D721Med (cell line): ENCODE data around the gene AGFG1.

Experiments used
- DNase-seq: peaks from one replicate; pipeline ENCODE4 v3.0.0; 2011; ENCODE audit warnings: low spot score; ENCODE audit not compliant: insufficient read length
- FAIRE-seq: peaks from 2 replicates; lab custom pipeline; 2011; peaks lifted over from hg19 to GRCh38; lab: Jason Lieb, UNC
- TF ChIP-seq, protein P1 (sequence below): IDR thresholded peaks from 2 replicates; pipeline ENCODE4 v1.5.1; 2012; ENCODE audit warnings: mild to moderate bottlenecking, control low read depth; ENCODE audit not compliant: insufficient read depth; ENCODE audit errors: missing control alignments

The AGFG1 gene

DNA sequence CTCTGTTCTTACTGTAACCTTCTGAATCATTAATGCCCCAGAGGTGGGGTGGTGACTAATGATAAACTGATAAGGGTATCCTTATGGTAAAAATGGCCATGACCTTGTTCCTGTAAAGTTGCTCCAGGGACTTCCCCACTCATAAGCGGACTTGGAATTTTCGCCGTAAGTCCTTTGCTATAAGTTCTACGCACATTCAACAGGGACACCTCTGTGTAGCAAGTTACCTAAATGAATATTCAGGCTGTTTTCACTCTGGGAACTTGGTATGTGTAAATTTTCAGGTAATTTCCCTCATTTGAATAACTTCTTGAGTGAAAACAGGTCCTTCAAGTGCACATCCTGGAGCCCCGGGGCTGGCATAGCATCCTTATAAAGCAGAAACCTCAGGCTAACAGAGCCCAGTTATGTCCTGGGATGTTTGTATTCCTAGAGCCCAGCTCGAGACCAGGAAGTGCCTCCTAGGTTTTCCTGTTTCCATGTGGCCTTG lies 9.4 kb upstream of the AGFG1 start:
- DNase-seq: no peak
- FAIRE-seq: no peak
- TF ChIP-seq, protein P1, sequence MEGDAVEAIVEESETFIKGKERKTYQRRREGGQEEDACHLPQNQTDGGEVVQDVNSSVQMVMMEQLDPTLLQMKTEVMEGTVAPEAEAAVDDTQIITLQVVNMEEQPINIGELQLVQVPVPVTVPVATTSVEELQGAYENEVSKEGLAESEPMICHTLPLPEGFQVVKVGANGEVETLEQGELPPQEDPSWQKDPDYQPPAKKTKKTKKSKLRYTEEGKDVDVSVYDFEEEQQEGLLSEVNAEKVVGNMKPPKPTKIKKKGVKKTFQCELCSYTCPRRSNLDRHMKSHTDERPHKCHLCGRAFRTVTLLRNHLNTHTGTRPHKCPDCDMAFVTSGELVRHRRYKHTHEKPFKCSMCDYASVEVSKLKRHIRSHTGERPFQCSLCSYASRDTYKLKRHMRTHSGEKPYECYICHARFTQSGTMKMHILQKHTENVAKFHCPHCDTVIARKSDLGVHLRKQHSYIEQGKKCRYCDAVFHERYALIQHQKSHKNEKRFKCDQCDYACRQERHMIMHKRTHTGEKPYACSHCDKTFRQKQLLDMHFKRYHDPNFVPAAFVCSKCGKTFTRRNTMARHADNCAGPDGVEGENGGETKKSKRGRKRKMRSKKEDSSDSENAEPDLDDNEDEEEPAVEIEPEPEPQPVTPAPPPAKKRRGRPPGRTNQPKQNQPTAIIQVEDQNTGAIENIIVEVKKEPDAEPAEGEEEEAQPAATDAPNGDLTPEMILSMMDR: no peak

DNA sequence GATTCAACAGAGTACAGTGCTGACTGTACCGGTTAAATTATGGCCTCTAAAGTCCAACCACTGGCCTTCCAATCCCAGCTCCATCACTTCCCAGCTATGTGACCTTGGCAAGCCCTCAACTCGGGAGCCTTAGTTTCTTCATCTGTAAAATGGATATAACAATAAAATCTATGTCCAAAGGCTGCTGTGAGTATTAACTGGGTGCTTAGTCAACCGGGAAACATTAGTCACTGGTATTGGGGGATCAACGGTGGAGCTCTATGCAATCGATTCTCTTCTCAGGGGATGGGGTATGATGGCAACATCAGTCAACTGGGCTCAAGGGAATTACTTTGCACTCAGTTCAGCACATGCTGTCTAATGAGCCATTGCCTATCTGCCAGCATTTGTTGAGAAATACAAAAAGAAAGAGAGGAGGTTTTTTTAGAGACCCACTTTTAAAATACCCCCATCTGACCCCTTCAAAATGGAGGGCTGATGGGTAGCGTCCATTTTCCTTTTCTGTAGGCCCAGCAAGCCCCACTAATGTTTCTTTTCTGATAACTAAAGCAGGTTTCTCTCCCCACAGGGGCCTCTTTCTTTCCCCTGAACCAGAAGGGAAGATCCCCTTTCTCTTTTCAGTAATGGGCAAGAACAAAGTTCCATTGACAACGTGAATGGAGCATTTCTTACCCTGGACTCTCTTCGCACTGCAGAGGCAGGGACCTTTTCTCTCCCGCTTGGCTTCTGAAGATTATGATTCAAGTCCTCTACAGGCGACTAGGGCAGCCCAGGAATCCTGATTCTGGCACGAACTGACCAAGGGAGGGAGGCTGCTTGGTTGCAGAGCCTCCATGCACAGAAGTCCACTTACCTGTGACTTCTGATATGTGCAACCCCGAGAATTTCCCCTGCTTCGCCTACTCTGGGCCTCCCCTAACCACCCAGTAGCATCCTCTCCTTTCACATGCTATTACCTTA lies 8.7 kb upstream of the AGFG1 start:
- TF ChIP-seq, protein P1: no peak
- DNase-seq: no peak
- no peak for FAIRE-seq

DNA sequence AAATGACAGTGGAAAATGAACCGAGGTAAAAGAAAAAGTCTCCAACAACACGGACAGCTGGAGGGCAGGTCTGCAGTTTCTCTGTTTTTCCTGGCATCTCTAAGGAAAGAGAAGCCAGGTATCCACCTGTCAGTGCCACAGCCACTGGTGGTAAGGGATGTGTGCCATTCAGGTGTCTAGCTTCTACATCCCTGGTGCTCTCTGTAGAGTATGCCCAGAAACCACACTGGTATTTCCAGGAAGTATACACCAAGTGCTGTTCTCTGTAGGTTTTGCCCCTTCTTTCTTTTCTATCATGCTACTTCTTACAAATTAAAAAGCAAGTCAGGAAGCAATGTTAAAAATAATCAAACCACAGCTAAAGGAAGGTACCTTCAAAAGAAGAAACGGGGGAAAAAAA lies 7.6 kb upstream of the AGFG1 start:
- TF ChIP-seq, protein P1: no peak
- FAIRE-seq (no peak), DNase-seq (no peak)

DNA sequence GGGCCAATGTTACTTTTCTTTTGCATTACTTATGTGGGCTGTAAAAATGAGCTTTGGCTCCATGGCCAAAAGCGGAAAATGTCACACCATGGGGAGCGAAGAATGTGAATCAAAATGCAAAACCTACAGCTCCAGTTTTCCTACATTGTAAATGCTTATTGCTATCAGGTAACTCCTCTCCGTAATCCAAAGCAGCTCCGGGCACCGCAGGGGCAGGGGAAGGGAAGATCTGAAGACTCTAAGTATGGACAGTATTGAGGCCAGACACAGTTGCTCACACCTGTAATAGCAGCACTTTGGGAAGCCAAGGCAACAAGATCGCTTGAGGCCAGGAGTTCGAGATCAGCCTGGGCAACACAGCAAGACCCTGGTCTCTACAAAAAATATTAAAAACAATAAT lies 7.1 kb upstream of the AGFG1 start:
- TF ChIP-seq, protein P1: no peak
- FAIRE-seq: no peak
- DNase-seq: no peak

DNA sequence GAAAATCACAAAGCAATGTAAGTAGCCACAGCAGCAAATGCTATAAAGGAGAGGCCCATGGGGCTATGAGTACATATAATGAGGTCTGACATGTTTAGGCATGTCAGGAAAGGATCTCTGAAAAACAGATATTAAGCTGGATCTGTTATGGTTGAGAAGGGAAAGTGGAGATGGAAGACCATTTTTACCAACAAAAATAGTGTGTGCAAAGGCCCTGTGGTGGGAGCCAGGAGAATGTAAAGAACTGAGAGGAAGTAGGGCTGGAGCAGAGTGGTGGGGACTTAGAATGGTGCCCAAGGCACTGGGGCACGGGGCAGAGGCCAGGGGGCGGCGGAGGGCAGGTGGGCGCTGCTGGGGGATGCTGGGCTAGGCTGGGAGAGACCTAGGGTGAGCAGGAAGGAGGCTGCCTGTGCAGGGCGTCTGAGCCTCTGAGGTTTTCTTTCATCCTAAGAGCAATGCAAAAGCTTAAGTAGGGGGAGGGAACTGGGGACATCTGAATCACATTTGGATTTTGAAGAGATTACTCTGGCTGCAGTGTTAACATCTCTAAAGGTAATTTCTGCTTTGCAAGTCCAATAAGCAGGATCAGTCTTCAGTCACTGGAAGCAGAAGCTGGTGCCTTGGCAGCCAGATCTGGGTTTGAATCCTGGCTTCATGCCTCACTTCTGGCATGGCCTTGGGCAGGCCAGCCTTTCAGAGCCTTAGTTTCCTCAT lies 4.9 kb upstream of the AGFG1 start:
- DNase-seq: no peak
- TF ChIP-seq, protein P1: no peak
- FAIRE-seq: no peak

DNA sequence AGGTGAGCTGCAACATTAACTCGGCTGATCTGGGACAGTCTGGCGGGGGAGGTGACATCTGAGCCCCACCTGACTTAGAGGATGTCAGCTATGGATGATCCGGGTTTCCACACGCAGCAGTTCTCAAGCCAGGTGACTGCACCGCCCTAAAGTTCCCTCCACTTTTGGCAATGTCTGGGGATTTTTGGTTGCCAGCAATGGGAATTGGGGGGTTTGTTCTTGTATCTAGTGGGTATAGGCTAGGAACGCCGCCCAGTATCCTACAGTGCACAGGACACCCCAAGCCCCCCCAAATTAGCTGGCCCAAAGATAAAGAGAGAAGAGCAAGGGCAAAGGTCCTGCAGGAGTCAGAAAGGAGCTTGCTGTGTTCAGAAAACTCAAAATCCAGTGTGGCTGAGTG lies 544 bp upstream of the AGFG1 start:
- FAIRE-seq: no peak
- DNase-seq: no peak
- TF ChIP-seq, protein P1: no peak
